Hematopoietic multipotent progenitor cell treated with erythropoietin and hydrocortisone succinate and interleukin-3 and kit ligand, for 4 days (in vitro differentiated cells): Measurements from ENCODE around the gene NCBP2.
A peak's percentile ranks its signal among the peaks of the same experiment; 100 is the strongest.
"Not testable (repeated sequence)": the region's sequence is repeated elsewhere in the genome, so short reads cannot be mapped to it uniquely, and the experiment has no call there.

Source experiments
- DNase-seq: peaks from one replicate; pipeline ENCODE4 v3.0.0-alpha.2; 2015

NCBP2 gene

DNA sequence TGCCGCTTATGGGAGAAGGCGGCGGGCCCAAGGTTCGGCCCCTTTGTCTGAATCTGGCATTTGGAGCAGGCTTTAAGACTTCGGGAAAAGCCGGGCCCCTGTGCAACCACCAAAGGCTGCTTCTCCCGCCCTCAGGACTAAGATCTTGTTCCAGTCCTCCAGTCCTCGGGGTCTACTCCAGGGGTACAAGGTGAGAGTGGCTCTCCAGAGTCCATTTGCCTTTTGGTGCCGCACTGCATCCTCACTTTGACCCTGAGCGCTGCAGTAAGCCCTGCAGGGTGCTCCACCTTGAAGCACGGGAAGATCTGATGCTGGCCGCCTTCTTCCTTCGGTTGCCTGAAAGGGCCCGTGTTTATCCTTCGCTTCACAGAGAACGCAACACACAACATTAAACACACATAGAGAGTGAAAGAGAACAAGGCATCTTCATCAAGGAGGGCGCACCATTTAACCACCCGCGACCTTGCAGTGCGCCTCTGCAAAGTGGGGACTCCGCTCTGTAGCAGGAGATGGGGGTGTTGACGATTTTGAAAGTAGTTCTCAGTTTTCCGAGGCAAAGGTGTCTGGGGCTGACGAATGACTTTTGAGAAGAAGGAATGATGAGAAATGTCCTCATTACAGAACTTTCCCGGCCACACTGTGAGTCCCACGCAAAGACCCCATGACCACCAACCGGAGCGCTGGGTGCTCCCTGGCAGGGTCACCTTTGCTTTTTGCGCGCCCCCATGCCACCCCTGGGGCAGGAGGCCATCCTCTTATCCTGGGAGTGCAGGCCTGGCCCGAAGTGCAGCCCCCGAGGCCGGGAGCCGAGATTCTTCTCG lies 25.3 kb upstream of the NCBP2 start:
- DNase-seq = no peak

DNA sequence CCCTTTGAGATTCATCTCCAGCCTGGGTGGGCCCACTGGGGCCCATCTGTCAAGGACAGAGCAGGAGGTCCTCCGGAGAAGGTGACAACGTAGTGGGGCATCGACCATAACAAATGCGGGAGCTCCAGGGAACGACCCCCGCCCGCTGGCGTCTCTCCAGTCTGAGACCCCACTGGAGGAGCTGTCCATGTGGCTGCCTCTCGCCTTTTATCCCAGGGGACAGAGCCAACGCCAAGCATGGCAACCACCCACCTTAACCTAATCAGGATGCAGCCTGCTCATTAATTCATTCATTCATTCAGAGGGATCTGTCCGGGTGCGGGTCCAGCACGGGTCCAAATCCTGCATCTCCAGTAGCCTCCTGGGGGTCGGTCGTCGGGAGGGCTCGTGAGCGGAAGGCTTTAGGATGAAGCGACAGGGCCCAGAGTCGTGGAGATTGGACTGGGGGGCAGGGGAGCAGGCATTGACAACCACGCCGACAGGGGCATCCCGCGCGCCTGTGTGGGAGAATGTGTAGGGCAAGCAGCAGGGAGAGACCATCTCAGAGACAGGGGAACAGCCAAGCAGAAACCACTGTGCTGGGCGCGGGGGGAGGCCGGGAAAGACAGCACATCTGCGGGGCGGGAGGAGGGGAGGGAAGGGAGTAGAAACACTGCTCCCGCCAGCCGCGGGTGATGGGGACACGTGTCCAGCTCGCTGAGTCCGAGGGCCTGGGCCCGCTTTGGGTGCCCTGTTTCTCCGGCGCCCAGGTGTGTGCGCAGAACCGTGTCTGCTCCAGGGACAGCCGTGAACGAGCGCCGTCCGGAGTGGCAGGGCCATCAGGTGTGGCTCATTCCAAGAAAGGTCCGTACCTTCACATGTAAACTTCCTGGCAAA lies 24.4 kb upstream of the NCBP2 start:
- no peak for DNase-seq

DNA sequence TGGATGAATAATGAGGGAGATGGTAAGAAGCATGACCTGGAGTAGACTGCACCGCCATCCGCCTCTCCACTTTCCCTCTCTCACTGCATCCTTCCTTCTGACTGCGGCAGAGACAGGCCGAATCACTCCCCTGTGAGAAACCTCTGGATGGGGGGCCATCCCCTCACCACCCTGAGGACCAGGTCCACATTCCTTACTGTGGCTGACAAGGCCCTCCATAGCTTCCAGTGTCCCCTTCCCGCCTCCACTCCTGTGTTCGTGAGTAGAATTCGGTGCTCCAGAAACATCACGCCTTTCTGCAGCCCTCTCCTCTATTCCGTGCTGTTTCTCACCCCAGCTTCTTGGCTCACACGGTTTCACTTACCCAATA lies 23.5 kb upstream of the NCBP2 start:
- DNase-seq = no peak

DNA sequence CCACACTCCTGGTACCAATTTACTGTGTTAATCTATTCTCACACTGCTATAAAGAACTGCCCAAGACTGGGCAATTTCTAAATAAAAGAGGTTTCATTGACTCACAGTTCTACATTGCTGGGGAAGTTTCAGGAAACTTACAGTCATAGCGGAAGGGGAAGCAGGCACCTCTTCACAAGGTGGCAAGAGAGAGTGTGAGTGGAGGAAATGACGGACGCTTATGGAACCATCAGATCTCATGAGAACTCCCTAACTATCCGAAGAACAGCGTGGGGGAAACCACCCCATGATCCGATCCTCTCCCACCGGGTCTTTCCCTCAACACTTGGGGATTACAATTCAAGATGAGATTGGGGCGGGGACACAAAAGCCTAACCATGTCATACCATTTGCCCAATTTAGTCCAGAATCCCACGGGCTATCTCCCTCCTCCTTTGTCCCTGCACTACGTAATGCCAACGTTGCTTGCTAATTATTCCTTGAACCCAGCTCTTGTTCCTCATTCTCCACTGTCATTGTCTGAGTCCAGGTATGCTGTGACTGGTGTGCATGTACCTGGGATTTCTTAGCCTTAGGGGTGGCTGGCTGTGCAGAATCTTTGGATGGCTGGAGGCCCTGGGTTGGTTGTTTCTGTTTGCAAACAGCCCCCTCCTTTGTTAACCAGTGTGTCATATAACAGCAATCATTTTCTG lies 22.9 kb upstream of the NCBP2 start:
- DNase-seq = no peak

DNA sequence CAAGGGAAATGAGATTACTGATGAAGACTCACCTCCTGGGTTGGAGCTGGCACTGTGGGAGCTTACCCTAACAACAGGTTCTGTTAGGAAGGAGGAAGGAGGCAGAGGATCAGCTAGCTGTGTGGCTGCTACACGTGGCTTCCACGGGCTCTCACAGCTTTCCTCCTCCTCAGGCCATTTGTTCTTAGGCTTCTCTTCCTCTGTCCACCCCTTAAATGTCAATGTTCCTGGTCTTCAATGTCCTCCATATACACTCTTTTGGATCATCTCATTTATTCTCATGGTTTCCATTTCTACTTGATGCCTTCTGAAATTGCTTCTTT lies 21.3 kb upstream of the NCBP2 start:
- DNase-seq = no peak

DNA sequence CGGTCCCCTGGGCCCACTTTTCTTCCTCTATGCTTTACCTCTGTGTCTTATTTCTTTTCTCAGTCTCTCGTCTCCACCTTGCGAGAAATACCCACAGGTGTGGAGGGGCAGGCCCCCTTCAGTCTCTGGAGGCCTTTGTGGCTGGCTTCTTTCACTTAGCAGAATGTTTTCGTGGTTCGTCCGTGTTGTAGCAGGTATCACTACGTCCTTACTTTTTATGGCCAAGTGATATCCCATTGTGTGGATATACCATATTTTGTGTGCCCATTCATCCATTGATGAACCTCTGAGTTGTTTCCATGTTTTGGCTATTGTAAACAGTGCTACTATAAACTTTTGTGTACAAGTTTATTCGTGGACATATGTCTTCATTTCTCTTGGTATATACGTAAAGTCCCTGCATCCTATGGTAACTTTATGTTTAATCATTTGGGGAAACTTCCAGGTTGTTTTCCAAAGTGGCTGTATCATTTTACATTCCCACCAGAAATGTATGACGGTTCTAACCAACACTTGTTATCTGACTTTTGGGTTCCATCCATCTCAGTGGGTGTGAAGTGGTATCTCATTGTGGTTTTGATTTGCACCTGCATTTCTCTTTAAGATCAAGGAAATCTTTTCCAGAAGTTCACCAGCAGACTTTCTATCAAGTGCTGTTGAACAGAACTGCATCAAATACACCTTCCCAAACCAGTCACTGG lies 20.8 kb upstream of the NCBP2 start:
- no peak for DNase-seq

DNA sequence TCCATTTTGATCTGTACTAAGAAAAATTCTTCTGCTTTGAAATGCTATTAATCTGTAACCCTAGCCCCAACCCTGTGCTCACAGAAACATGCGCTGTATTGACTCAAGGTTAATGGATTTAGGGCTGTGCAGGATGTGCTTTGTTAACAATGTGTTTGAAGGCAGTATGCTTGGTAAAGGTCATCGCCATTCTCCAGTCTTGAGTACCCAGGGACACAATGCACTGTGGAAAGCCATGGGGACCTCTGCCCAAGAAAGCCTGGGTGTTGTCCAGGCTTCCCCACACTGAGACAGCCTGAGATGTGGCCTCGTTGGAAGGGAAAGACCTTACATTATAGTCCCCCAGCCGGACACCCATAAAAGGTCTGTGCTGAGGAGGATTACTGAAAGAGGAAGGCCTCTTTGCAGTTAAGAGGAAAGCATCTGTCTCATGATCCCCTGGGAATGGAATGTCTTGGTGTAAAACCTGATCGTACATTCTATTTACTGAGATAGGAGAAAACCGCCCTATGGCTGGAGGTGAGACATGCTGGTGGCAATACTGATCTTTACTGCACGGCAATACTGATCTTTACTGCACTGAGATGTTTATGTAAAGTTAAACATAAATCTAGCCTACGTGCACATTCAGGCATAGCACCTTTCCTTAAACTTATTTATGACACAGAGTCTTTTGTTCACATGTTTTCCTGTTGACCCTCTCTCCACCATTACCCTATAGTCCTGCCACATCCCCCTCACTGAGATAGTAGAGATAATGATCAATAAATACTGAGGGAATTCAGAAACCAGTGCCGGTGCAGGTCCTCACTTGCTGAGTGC lies 20.0 kb upstream of the NCBP2 start:
- no peak for DNase-seq

DNA sequence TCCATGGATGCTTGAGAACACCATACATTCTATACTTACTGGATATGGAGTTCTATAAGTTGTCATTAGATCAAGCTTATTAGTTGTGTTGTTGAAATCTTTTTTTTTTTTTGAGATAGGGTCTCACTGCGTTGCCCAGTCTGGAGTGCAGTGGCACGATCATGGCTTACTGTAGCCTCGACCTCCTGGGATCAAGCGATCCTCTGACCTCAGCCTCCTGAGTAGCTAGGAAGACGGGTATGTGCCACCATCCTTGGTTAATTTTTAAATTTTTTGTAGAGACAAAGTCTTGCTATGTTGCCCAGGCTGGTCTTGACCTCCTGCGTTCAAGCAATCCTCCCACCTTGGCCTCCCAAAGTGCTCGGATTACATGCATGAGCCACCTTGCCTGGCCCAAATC lies 12.5 kb upstream of the NCBP2 start:
- DNase-seq = no peak

DNA sequence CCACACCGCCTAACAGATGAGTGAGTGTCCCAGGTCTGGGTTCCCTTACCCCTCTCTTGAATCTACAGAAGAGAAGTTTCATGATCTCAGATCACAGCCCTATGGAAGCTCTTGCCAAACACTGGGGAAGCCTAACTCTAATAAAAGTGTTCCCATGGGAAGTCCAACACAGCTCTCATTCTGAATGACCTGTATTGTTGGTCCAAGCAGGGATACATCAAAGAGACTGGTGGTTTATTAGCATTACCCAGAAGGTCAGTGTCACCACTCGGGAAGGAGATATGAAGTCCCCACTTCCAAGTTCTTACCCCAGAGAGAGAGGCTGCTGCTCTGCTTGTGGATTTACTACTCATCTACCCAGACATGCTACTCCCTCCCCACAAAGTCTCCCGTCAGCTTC lies 9.0 kb upstream of the NCBP2 start:
- DNase-seq = no peak

DNA sequence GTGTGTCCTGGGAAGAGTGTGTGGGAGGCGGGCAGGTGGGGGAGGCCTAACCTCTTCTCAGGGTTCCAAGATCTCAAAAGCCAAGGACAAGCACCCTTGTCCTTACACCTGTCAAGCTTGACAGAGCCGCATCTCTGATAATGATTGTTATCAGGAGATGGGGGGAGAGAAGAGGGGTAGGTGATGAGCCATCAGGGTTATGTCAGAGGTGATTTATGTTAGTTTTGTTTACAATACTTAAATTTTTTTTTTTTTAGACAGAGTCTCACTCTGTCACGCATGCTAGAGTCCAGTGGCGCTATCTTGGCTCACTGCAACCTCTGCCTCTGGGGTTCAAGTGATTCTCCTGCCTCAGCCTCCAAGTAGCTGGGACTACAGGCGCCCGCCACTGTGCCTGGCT lies 7.4 kb upstream of the NCBP2 start:
- no peak for DNase-seq

DNA sequence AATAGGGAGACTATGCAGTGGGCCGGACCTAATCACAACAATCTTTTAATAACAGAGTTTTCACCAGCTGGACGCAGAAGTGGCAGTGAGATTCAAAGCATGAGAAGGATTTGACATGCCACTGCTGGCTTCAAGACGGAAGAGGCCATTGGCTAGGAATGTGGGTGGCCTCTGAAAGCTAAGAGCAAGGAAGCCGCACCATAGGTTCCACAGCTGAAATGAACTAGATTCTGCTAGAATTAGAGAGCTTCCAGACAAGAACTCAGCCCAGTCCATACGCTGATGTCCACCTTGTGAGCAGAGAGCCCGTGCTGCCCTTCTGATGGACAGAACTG lies 6.9 kb upstream of the NCBP2 start:
- DNase-seq = no peak

DNA sequence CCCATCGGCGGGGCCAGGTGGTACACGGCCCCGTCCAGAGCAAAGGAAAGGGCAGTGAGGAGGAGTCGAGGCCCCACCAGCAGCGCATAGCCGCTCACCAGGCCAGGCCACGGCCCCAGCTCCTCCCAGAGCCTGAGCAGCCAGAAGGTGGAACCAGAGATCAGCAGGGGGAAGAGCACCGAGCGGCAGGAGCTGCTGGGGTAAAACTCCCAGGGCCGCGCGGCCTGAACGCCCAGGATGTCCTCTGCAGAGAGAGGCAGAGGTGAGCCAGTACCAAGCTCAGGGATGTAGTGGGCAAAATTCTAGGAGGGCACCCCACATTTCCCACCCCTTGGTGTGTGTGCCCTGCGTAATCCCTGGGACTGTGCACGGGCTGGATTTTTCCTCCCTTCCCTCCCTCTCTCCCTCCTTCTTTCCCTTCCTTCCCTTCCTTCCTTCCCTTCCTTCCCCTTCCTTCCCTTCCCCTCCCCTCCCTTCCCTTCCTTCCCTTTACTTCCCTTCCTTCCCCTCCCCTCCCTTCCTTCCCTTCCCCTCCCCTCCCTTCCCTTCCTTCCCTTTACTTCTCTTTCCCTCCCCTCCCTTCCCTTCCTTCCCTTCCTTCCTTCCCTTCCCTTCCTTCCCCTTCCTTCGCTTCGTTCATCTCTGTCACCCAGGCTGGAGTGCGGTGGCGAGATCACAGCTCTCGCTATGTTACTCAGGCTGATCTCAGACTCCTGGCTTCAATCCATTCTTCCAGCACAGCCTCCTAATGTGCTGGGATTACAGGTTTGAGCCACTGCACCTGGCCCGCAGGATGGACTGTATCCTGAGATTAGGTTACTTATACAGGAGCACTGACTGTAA lies 6.3 kb upstream of the NCBP2 start:
- peak; percentile 41 for DNase-seq

DNA sequence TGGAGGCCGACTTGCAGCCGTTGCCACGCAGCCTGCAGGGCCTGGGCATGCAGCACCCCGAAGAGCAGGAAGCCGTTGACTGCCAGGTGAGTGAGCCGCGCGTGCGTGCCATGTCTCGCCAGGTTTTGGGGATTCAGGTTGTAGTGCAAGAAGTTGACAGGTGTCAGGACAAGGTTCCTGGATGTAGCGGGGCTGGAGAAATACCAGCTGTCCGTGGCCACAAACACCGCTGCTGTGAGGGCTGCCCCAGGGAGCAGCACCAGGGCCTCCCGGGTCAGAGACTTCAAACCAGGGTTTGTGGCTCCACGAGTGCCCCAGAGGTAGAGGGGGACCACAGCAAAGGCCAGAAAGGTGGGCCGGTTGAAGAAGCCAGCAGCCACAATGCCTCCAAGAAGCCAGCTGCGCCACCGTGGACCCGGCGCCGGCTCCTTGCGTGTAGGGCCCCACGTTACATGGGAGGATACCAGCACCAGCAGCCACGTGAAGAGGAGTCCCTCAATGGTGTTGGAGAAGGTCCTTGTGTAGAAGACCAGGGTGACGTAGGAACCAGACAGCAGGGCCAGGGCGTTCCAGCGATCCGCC lies 5.6 kb upstream of the NCBP2 start:
- DNase-seq = no peak

DNA sequence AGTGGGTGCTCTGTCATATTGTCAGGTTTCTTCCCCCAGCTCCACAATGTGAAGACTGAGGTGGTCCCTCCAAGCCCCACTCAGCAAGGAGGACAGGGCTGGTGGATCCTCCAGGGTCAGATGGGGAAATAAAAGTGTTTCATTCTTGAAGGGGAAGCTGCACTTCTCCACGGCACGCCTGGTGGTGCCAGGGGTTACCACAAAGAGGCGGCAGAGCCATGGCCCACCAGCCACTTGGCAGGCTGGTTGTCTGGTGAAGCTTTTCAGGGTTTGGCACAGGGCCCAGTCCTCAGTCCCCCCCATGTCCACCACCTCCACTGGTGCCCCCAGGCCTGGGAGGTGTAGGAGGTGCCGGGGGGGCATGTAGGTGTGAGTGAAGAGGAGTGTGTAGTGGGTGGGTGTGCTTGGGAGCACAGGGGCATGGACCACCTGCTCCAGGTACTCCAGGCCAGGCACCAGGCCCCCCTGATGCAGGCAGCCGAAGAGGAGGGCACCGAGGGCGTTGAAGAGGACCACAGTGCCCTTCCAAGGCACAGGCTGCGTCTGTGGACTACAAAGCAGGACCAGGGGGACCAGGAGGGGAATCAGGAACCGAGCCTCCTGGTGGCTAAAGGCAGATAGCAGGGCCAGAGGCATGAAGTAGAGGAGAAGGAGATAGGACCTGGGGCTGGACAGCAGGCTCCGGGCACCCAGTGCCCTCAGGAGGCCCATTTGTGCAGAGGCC lies 5.0 kb upstream of the NCBP2 start:
- peak; percentile 50 for DNase-seq

DNA sequence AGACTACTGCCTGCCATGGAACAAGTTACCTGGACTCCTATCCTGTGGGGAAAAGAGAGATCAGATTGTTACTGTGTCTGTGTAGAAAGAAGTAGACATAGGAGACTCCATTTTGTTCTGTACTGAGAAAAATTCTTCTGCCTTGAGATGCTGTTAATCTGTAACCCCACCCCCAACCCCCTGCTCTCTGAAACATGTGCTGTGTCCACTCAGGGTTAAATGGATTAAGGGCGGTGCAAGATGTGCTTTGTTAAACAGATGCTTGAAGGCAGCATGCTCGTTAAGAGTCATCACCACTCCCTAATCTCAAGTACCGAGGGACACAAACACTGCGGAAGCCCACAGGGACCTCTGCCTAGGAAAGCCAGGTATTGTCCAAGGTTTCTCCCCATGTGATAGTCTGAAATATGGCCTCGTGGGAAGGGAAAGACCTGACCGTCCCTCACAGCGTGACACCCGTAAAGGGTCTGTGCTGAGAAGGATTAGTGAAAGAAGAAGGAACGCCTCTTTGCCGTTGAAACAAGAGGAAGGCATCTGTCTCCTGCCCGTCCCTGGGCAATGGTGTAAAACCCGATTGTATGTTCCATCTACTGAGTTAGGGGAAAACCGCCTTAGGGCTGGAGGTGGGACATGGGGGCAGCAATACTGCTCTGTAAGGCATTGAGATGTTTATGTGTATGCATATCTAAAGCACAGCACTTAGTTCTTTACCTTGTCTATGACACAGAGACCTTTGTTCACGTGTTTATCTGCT lies 1.9 kb upstream of the NCBP2 start:
- not testable (repeated sequence) for DNase-seq

DNA sequence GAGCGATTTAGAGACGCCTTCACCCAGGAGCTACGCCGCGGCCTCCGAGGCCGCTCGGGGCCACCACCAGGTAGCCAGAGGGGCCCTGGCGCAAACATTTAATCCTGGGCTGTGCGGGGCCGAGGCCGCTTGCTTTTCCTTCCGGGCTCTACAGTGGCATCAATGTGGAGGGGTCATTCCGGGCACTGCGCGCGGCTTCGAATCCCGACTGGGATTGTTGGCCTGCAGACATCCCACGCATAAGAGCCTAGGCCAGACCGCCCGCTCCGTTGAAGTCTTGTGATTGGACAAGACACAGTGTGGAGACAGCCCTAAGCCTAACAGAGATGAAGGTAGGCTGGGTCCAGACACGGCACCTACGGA lies 568 bp upstream of the NCBP2 start:
- DNase-seq = peak; percentile 46

DNA sequence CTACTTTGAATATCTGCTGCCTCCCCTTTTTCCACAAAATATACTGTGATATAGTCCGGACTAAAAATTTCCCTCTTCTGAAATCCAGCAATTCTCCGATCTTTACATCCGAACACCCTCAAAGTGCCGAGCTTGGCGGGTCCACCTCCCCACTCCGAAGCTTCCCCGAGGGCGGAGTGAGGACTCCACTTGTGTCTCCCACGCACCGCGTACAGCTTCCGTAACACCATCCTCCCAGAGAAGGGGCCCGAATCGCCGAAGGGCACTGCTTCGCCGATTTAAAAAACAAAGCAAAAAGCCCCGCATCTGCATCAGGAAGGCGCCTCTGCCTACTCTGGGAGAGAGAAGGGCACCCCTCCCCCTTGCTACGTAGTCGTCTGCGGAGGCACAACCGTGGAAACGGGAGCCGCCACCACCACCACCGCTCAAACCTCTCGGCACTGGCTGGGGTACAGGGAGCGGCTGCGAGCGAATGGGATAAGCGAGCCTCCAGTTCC lies 551 bp downstream of the NCBP2 start:
- peak; percentile 77 for DNase-seq

DNA sequence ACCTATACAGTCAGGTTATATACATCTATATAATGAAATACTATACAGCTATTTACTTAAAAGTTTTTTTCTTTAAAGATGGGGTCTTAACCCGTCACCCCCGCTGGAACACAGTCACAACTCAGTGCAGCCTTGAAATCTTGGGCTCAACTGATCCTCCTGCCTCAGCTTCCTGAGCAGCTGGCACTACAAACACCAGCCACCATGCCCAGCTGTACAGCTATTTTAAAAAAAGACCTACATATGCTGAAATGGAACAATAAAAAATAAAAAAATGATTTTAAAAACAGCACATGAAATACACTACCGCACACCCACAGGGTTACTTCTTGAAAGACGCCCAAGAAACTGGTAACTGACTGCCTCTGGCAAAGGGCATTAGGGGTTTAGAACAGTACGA lies 3.8 kb downstream of the NCBP2 start:
- no peak for DNase-seq

DNA sequence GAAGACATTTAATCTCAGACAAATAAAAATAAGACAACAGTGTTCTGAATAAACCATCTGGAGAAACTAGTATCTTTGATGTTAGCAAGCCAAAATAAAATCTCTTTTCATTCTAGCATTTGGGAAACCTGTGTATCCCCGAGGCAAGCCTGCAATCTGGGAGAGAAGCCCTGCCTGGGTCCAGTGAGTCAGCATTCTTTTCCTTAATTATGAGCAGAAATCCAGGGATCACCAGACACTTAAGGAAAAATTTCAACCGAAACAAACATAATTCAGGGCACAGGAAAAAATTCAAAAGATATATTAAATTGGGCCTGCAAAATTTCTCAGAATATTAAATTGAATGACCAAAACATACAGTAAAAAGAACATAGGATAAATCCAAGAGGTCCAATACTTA lies 4.2 kb downstream of the NCBP2 start:
- DNase-seq = no peak

DNA sequence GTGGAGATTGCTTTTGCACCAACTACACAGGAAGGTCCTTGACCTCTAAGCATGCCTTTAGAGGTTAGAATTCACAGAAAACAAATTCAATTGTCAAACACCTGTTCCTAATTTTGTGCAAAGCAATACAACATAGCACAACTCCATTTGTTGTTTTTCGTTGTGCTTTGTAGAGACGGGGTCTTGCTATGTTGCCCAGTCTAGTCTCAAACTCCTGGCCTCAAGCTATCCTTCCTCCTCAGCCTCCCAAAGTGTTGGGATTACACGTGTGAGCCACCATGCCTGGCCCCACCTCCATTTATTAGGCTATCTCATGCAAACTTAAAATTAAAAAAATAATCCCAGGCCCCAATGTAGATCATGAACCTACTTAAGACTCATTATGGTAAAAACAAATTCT lies 6.0 kb downstream of the NCBP2 start:
- DNase-seq = no peak
